Measurements from ENCODE around the gene NFATC1.

The NFATC1 gene

DNA sequence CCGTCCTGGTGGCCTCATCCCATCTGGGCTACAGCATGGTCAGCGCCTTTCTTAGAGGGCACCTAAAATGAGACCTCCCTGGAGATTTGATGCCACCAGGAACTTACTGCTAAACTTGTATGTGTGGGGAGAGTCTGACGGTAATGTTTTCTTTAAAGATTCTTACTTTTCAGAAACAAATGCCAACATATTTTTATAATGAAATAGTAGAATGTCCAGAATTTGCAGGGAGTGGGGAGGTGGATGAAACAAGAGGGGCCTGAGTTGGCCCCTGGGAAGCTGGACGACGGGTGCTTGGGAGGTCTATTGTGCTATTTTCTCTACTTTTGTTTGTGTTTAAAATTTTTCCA is 165.1 kb downstream of the NFATC1 start:
- no peak for FAIRE-seq

DNA sequence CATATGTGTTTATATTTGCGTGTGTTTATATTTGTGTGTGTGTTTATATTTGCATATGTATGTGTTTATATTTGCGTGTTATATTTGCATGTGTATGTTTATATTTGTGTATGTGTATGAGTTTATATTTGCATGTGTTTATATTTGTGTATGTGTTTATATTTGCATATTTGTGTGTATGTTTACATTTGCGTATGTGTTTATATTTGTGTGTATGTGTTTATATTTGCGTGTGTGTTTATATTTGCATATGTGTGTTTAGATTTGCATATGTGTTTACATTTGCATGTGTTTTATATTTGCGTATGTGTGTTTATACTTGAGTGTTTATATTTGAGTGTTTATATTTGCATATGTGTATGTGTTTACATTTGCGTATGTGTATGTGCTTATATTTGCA is 168.2 kb downstream of the NFATC1 start:
- no peak for FAIRE-seq

DNA sequence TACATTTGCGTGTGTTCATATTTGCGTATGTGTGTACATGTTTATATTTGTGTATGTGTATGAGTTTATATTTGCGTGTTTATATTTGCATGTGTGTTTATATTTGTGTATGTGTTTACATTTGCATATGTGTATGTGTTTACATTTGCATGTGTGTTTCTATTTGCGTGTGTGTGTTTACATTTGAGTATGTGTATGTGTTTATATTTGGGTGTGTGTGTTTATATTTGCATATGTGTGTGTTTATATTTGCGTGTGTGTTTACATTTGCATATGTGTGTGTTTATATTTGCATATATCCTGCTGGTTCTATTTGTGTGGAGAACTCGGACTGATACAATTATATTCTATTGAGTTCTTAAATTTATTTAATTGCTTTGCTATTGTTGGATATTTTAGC is 168.7 kb downstream of the NFATC1 start:
- FAIRE-seq, result no peak

DNA sequence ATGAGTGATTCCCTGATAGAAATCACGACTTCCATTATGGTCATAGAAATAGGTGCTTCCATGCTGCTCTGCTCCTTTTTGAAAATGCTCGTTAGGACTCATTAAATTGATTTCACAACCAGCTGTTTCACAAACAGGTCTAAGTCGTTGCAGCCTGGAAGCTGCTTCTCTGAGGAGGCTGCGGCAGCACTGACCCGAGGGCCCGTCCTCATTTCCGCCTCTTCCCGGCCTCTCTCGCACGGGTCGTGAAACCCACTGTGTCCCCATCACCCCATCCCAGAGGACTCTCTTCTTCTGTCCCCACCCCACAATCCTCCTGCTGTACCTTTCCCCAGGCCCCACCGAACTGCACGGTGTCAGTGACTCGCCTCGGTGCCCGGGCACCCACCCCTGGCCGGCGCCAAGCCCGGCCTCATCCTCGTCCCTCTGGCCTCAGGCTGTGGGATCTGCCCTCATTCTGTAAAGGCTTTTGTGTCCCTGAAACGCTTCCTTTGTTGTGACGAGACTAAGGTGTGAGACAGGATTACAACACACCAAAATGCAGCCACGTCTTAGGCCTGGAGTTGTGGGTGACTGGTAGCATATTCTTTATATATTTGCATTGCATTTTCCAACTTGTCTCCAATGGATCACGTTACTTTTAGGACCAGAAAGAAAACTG is 171.2 kb downstream of the NFATC1 start:
- no peak for FAIRE-seq

DNA sequence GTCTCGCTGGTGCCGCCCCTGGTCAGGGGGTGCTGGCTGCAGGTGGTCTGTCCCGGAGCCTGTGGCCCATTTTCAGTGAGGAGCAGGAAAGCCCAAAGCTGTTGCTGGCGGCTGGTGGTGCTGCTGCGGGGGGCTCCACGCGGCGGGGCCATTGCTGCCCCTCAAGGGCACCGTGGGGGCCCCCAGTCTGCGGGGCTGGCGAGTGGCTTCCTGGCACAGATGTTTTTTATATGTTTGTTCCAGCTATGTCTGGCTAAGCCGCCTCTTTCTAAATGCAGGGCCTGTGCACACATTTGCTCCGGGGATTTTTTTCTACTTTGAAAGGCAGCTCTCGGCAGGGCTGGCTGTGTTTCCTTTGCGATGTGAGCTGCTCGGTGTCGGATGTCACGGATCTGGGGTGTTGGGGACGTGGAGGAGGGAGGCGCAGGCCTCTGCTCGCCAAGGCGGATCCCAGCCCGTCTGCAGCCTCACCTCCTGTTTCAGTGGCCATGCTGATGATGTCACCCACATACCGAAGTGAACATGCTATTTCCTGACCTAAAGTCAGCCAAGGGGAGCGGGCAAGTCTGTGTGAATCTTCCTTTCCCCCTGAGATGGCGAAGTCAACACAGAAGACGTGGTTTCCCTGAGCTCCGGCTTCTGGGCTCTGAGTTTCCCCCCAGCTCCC is 171.9 kb downstream of the NFATC1 start:
- no peak for FAIRE-seq

DNA sequence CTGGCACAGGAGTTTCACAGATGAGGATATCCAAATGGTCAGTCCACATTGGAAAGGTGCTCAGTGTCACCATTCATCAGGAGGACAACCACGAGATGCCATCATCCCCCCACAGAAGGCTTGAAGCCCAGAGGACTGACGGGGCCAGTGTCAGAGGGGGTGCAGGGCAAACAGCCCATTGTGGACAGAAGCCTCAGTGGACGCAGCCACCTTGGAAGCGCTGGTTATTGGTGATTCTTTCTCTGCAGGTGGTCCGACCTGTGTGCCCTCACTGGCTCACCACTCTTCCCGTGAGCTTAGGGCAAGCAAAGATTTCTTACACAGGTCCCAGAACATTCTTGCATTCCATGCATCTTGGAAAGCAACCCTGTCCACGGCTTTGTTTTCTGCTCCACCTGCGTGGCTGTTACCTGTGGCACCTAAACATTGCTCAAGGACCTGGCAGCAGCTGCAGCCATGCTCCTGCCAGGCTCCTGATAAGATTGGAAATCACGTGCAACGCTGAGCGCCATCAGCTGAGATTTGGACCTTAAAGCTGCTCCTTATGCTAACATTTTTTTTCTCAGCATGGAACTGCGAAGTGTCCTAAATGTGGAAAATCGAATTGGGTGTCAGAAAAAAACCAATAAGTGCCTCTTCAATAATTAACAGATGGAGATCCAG is 172.9 kb downstream of the NFATC1 start:
- no peak for FAIRE-seq

DNA sequence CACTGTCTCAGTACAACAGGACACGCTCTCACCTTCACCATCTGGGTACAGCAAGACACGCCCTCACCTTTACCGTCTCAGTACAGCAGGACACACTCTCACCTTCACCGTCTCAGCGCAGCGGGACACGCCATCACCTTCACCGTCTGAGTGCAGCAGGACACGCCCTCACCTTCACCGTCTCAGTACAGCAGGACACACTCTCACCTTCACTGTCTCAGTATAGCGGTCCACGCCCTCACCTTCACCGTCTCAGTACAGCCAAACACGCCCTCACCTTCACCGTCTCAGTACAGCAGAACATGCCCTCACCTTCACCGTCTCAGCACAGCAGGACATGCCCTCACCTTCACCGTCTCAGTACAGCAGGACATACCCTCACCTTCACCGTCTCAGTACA is 174.0 kb downstream of the NFATC1 start:
- no peak for FAIRE-seq

DNA sequence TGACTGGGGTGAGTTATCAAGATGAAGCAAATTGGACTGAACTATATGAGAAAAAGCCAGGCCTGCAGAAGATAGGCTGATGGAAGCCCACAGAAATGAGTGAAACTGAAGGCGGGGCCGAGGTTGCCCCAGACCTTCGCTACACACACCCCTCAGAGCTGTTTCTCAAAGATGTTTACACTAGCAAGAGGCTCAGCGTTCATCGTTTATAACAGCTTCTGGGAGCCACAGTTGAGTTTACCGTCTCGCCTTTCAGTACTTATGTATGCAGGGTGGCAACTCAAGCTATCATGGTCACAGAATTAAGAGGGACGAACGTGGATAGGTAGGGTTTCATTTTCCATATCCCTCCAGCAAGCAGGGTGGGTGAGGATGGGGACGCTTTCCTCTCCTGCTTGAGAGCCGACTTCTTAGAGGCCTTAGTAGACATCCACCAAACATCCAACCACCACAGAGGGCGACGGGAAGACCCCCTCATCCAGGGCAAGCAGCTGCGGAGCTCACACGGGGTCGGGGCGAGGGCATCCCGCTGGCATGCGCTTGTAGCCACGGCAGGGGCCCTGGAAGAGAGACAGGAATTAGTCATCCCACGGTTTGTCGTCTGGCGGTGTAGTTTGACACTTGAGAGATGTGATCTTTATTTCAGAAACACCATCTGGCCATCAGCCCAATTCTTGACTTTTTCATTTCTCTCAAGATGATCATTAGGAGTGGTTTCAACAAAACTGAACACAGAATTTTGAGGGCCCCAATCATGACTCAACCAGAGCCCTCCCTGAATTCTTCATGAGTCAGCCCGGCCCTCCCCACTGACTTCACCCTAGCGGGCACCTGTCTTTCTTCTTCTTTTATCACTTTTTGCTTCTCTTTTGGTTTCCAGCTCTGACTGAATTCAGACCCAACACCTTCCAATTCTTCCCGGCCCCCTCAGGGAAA is 174.8 kb downstream of the NFATC1 start:
- FAIRE-seq, result no peak

DNA sequence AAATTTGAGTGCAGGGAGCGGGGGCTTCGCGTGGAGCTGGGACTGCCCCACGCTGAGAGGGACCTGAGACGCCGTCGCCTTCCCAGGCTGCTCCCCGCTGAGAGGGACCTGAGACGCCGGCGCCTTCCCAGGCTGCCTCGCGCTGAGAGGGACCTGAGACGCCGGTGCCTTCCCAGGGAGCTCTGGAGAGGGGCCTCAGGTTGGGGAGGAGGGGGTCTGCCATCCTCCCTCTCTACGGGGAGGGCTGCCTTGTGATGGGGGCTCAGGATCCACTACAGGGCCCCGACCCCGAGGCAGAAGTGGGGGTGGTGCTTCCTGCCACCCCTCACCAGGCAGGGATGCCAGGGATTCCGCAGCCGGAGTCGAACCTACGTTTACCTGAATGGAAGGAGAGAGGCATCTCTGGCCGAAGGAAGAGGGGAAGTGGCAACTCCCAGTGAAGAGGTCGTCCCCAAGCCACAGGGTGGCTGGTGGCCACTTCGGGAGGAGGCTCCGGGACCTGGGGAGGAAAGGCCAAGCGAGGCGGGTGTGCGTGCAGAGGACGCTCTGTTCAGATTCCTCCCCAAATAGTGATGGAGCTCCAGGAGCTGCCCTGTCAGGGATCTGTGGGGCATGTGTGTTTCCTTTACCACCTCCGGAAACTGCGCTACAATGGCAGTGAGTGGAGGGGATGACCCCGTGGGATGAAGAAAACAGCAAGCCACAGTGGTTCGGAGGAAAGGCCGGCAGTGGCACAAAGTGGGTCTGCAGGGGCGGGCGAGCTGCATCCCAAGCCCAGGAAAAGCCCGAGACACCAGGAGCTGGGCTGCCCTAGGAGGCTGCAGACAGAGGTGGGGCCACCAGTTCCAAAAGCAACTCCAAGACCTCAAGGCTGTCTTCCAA is 175.7 kb downstream of the NFATC1 start:
- FAIRE-seq, result no peak

DNA sequence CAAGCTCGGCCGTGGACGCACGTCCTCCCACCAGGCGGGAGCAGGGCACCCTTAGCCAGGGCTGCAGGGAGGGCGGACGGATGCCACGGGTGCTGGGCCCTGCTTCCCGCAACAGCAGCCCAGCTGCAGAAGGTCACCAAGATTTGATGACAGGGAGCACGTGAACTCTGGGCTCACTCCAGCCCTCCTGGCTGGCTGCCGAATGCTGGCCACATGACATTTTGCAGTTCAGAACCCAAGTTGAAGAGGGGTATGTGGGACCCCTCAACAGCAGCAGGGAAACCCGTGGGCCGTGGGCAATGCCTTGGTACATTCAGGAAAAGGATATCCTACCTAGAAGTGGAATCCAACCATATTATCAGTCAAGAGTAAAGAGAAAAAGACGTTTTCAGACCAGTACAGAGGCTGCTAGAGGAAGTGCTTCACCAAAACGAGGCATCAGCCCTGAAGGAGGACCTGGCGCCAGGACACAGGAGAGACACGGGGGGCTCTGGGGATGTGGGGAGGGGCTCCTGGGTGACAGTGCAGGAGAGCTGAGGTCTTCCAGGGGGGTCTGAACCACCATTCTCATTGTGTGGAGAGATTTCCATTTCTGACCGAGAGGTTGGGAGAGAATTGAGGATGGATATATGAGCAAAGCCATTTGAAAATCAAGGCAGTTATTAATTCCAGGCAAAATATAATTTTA is 176.5 kb downstream of the NFATC1 start:
- FAIRE-seq, result no peak

DNA sequence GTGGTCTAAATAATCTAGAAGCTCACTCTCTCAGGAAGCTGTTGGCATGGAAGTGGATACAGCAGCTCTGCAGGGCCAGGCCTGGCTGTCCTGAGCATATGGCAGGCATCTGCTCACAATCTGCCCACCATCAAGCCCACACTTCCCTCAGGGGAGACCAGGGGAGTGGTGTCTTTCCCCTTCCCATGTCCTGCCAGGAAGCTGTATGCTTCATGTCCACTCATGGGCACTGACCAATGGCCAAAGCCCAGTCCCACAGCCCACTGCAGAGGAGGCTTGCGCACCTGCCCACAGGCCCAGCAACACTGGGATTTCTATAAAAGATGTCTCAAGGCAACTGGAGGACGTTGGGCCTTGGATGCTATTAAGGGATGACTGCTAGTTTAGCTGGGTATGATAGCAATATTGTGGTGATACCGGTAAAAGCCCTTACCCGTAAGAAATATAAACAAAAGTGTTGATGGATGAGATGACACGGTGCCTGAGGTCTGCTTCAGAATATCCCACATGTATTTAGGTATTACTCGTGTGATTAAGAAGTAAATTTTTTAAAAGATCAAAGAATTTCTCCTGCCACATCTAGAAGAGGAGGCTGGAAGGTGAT is 177.2 kb downstream of the NFATC1 start:
- no peak for FAIRE-seq

DNA sequence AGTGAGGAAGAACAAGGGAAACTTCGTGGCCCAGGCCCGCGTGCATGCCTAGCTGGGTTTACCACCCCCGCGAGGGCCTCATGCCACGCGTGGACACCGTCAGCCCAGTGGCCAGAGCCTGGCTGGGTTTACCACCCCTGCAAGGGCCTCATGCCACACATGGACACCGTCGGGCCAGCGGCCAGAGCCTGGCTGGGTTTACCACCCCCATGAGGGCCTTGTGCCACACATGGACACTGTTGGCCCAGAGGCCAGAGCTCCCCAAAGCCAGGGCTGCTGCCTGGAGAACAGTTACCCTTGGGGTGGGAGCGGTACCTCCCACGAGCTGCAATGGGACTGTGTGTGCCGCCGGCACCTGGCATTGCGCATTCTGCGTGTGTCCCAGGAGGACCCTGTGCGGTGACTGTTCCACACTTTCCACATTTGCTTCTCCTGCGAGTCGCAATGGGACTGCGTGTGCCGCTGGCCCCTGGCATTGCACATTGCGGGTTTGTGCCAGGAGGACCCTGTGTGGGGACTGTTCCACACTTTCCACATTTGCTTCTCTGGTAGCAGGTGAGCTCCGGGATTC is 178.3 kb downstream of the NFATC1 start:
- no peak for FAIRE-seq

DNA sequence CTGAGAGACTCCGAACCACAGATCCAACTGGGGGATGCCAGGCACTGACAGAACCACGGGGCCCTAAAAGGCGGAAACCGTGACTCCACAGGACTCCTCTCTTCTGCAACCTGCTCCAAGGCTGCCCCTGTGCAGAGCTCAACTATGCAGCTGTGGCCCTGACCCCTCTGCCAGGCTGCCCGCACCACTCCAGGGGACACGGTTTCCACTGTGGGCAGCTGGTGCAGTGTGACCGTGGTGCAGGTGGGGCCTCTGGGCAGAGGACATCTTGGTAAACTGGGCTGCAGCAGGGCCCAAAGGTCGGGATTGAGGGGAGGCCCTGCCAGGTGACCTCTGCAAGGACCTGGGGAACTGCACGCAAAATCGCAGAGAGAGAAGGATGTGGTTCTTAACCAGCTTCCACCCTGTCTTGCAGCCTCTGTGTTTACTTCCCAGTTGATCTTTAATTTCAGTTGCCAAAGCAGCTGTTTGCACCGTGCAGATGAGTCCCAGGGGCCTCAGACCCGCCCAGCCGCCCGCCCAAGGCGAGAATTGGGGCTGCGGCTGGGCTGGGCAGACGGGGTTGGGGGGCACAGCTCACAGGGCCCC is 179.3 kb downstream of the NFATC1 start:
- FAIRE-seq, result no peak

DNA sequence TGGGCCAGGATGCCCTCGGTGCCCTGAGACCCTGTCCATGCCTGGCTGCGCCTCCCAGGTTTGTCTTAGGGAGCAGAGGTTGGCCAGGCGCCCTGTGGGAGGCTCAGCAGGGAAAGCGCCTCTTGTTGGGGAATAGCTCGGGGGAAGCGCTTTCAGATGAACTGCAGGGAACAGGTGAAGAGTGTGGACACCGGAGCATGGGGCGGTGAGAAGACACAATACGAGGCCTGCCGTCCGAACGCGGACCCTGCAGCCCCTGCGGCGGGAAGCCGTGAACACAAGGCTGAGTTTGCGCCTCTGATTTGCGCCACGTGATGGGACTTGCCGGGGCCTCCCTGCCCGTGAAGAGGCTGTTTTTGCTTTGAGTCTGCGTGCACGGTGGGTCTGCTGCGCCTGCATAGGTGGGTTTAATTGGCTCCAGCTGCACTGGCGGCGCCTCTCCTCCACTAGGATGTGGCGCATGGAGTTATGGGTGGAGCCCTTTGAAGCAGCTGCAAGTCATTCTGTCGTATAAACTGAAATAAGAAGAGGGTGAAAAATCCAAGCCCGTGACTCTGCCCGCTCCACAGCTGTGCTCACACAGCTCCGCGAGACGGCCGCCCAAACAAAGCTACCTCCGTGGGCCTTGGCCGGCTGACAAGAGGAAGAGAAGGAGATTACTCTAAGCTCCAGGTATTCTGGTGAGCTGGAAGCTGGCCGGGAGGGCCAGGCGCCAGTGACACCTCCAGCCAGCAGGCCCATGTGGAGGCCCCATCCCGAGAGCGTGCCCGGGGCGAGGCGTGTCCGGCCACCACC is 180.4 kb downstream of the NFATC1 start:
- no peak for FAIRE-seq

DNA sequence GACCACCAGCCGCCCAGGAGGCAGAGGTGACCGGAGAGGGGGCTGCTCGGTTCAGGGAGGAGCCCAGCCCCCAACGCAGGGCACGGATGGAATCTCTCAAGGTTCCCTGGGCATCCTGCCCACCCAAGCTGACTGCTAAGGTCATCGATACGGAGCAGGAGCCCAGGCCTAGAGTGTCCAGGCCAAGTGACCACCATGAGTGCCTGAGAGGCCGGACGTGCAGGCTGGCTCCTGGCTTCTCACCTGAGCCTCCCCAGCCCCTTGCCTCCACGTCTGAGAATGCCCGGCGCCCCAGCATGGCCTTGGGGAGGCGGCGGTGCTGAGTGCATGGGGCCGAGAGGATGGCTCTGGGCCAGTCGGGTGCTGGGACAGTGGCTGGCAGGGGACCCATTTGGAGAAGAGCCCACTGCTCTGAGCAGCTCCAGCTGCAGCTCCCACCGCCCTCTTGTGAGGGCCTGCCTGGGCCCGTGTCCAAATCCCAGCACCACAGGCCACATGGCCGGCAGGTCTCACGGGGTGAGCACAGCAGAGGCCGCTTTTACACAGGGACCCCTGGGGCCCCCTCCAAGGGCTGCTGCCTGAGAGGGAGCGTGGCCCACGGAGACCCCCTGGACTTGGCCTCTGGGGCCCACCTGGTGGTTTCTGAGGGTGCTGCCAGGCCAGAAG is 181.1 kb downstream of the NFATC1 start:
- no peak for FAIRE-seq

DNA sequence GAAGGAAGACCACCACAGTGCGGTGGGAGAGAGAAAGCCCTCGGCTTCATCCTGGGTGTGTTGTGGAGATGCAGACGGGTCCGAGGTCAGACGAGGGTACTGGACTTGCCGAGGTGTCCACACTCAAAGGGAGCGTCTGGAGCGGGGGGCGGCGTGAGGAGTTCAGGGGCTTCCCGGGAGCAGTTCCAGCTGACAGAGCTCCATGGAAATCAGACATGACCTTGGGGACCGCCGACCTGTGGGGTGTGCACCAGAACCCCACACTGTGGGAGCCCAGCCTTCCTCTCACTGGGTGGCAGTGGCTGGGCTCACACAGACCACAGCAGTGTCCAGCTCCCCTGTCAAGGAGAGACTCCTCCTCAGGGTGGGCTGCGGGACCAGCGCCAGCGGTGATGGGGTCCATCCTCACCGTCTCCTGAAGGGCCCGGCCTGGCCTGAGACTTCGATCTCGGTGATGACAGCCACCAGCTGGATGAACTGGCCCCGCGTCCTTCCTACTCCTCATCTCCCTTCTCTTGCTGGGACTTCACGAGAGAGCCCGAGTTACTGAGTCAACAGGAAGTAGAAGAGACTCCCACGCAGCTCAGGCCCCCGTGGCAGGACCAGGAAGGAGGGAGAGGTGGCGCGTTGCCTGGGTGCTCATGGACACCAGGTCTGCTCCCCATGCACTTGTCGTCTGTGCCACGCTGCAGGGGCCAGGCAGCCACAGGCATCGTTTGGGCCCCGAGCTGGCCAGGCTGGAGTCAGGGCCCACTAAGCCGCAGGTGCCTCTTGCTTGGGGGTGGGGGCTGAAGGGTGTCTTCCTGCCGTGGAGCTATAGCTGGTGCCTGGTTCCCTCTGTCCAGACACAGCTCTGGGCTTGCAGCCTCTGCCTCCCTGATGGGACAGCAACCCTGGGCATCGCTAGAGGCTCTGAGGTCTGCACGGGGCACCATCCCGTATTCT is 182.0 kb downstream of the NFATC1 start:
- FAIRE-seq, result no peak

DNA sequence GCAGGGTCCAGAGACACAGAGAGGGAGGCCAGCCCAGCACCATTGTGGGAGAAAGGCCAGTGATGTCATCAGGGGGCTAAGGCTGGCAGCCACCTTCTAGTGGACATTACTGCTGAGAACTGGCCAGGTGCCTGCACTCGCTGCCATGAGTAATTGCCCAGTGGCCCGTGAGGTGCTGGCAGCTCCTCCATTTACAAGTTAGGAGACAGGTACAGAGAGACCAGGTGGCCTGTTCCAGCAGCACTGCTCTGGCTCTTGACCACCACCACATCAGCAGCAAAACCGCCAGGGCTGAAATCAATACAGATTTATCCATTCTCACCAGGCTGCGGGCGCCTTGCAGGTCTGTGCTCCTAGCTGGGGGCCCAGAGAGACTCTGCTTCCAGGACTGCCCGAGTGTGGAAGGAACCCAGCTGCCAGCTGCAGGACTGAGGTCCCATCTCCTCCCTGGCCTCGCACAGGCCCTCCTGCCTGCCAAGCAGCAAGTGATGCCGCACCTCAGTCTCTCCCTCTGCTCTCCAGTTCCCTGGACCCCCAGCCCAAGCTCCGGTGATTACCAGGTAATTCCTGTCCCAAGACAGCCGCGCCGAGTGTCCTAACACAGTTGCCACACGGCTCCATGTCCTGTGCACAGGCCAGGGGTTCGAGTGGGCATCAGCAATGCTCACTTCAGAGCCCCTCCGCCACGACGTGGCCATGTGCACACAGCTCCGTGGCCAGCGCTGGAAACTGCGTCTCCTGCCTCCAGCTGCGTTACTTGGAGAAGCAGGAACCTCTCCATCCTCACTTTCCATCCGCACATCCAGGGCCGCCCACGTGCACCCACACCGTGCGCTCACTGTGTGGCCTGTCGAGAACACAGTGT is 182.9 kb downstream of the NFATC1 start:
- FAIRE-seq, result no peak
